Motor neuron (in vitro differentiated cells): Measurements from ENCODE around the gene CXorf38. TPM values are rescaled to one million over a fixed set of nuclear protein-coding genes. Genes with fewer than 3 reads are reported as not detected.

Source experiments
- ATAC-seq, 8 experiments: fragments of 200-7000 bp; cut with Tn5 transposase; replicated peaks in 6 of 8; 2 replicates each; pipeline ENCODE4 v1.8.0; 2021; ENCODE audit warnings: mild to moderate bottlenecking in 8 of 8, moderate library complexity in 8 of 8
- H3K27ac ChIP-seq, 2 donors: fragments of 250-450 bp; sonication (Bioruptor Pico); 2 replicates each; pipeline ENCODE4 v1.9.0; 2021; ENCODE audit warnings: antibody characterized with exemption in 2 of 2, mild to moderate bottlenecking in 2 of 2, moderate library complexity in 1 of 2
- H3K4me1 ChIP-seq, 2 donors: fragments of 250-450 bp; sonication (Bioruptor Pico); replicated peaks in 1 of 2; 2 replicates each; pipeline ENCODE4 v1.6.1; 2021; ENCODE audit warnings: antibody characterized with exemption in 2 of 2, mild to moderate bottlenecking in 2 of 2, moderate library complexity in 1 of 2
- H3K4me3 ChIP-seq, 5 donors: fragments of 250-450 bp; sonication (Bioruptor Pico); 2 replicates each; pipeline ENCODE4 v1.9.0; 2021; ENCODE audit warnings: antibody characterized with exemption in 5 of 5, mild to moderate bottlenecking in 5 of 5, moderate library complexity in 4 of 5
- WGBS, 10 experiments: fragments of 450-650 bp; shearing (Covaris generic); methylation state at CpG; one replicate each; pipeline ENCODE4 v1.0.0; 2022; 5-methylcytosine and 5-hydroxymethylcytosine counted together
- in situ Hi-C, 9 experiments: fragments of 400-800 bp; cut with MboI; loops; one replicate each; pipeline ENCODE4 v1.15.0; 2021; ENCODE audit warnings: low sequenced_read_pairs in 9 of 9, low pct_unique_long_range_greater_than_20kb in 2 of 9; ENCODE audit not compliant: unreplicated experiment in 9 of 9
- total RNA-seq, 8 experiments: library from RNA; unstranded; fragments of 300-600 nt; gene quantifications; 2 replicates each; pipeline versions ENCODE4 v1.2.3 to v1.2.4, GENCODE V29; 2022

The CXorf38 gene
- total RNA-seq, 8 experiments from 2014 or later = 4.9 to 11.2 (median 7.9) TPM

DNA sequence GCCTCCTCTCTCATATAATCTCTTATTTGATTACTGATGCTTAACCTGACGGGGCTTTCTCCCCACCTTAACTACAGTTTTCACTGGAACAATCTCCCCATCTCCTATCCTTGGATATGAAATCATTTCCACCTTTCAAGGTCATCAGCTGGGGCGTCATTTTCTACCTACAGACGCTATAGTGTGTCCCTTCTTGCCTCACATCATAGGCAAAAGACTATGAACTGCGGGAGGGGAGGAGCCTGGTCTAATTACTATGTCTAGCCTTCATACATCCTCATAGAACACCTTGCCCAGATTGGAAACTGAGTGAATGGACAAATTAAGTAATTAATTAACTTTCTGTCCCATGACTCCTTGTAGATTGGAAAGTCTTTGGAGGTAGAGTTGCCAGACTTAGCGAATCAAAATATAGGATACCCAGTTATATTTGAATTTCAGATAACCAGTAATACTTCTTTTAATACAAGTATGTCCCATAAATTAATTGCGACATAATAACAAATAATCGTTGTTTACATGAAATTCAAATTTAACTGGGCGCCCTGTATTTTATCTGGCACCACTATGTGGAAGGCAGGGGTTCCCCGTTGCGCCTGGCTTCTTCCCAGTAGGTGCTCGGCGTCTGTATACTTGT lies 67.3 kb downstream of the CXorf38 start:
- H3K4me3 ChIP-seq = peak overlapping the region; percentile 42 to 99 (median 86)
- in situ Hi-C loops = no loop called here
- H3K4me1 ChIP-seq = peaks cover 3 to 7% of the 10 kb centered on the region in 2 donors
- H3K27ac ChIP-seq = peak overlapping the region; percentile 68 to 88
- WGBS, 10 experiments = 0 to 31% (median 25%) methylated on average over 1 to 9 of the region's 12 CpGs; no CpG with 5 or more reads in 5 of the 10 experiments
- no peak for ATAC-seq

DNA sequence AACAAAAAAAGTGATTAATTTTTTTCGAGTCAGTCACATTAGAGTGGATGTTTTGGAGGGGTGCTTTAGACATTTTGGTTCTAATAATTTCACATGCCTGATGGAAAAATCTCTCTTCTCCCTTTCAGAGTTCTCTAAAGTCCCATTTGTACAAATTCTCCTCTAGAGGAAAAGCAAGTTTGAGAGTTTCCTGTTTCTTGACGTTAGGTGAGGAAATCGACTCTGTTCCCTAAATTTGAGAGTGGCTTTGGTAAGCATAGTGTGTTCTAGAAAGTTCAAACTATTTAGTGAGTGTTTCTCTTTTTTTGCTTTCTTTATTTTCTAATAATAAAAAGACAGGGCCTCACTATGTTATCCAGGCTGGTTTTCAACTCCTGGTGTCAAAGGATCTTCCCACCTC lies 68.2 kb downstream of the CXorf38 start:
- no peak overlapping the region for H3K27ac ChIP-seq
- WGBS, 10 experiments = 0 to 90% (median 60%) methylated on average over 1 to 3 of the region's 3 CpGs; no CpG with 5 or more reads in 5 of the 10 experiments
- in situ Hi-C loops = no loop called here
- peaks cover 3 to 7% of the 10 kb centered on the region in 2 donors for H3K4me1 ChIP-seq
- no peak for ATAC-seq
- no peak overlapping the region for H3K4me3 ChIP-seq

DNA sequence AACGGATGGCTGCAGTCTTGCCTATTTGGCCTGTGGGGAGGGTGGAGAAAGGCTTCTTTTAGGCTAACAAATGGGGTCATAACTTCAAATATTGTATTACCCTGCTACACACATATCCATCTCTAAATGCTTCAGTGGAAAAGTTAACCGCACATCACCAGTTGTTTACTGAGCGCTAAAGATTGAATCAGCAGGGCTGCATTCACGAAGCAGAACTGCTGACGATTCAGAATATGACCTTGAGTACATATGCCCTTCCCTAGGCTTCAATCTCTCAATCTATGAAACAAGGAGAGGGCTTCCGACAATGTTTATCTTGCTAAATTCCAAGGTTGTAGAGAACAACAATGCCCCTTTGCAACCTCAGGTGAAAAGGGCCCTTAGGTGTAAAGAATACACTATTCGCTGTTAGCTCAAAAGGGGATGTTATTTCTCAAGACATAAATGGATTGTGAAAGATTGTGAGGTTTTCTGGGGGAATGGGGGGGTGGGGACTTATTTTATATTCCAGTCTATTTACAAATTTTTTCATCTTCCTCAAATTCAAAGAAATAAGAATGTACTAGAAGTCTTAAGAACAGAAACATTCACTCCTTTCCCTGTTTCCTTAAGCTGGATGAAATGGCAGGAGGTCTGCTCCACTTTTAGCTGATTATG lies 69.2 kb downstream of the CXorf38 start:
- Histone ChIP-seq H3K4me3 (no peak overlapping the region), H3K27ac (no peak overlapping the region), H3K4me1 (peaks cover 3 to 7% of the 10 kb centered on the region in 2 donors)
- in situ Hi-C loops = no loop called here
- 17 to 100% (median 65%) methylated on average over 1 to 5 of the region's 7 CpGs; no CpG with 5 or more reads in 5 of the 10 experiments for WGBS, 10 experiments
- ATAC-seq = no peak

Other genes starting within 250 kb of the CXorf38 start
- gene ATP6AP2, start 66.6 kb downstream of the CXorf38 start, total RNA-seq = 100 to 1,000 TPM in 2 of 8 experiments, 10 to 100 TPM in 6; 41.7 to 167 (median 78.2) TPM
- not detected for gene MPC1L, start 24.1 kb downstream of the CXorf38 start, total RNA-seq
- gene MED14, start 88.0 kb upstream of the CXorf38 start, total RNA-seq = 10 to 100 TPM; 16.7 to 46.0 (median 25.2) TPM